Measurements from ENCODE around the gene NRROS.

- TF ChIP-seq GATA3 (IDR thresholded peaks at IDR 0.05; ENCODE audit: low read depth, low read length): no peak
- TF ChIP-seq GATA2 (IDR thresholded peaks at IDR 0.05; ENCODE audit: low read depth, low read length): no peak
These were observed 5.6 kb downstream of the NRROS start for GRCh38 chr3:196645096-196645495.

All from SH-SY5Y (cell line).